ENCODE results near the gene TTLL10. TPM values are rescaled to one million over a fixed set of nuclear protein-coding genes. Genes with fewer than 3 reads are reported as not detected.
"Not testable (repeated sequence)": the region's sequence is repeated elsewhere in the genome, so short reads cannot be mapped to it uniquely, and the experiment has no call there.

Gene TTLL10
- total RNA-seq, 1 donor from 2014 or later = 0.39 TPM

- DNase-seq = no peak
Observed at GRCh38 chr1:1173061-1173792, 453 bp upstream of the TTLL10 start.

GRCh38 chr1:1175221-1176062 is 1.8 kb downstream of the TTLL10 start:
- no peak for DNase-seq

DNA sequence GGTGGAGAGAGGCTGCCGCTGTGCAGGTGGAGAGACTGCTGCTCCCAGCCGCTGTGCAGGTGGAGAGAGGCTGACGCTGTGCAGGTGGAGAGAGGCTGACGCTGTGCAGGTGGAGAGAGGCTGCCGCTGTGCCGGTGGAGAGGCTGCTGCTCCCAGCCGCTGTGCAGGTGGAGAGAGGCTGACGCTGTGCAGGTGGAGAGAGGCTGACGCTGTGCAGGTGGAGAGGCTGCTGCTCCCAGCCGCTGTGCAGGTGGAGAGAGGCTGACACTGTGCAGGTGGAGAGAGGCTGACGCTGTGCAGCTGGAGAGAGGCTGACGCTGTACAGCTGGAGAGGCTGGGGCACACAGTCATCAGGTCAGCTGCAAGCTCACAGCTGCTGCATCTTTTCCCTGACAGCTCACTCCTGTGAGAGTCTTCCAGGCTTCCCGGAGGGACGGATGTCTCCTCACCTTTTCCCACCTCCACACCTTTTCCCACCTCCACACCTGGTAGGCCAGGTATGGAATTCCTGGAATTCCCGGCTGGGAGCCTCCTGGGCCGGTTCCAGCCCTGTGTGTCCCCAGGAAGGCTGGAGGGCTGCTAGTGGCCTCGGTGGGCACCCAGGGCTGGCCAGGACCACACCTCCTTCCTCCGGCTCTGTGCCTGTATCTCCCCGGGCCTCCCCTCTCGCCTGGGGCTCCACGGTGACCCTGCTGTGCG is 2.5 kb downstream of the TTLL10 start:
- DNase-seq = not testable (repeated sequence)

GRCh38 chr1:1176931-1177330 is 3.3 kb downstream of the TTLL10 start:
- no peak for DNase-seq

- no peak for DNase-seq
Observed at GRCh38 chr1:1177452-1178206, 3.9 kb downstream of the TTLL10 start.

DNA sequence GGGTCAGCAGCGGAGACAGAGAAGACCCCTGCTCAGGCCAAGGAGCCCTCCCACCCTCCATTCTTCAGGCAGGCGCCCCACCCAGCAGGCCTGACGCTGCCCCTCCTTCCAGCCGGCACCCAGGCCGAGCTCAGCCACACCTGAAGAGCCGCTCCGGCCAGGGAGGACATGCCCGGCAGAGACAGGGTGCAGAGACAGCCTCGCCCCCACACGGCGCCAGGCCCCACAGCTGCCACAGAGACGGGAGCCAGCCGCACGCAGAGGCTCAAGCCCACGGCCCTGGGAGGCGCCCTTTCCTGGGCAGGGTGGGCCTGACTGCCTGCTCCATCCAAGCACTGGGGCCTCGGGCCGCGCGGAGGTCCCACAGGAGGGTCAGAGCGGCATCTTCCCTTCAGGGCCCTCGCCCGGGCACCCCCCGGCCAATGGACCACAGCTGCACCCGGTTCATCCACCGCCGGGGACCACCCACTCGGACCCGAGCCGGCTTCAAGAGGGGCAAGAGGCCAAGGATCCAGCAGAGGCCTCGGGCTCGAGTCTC is 5.2 kb downstream of the TTLL10 start:
- DNase-seq = no peak

GRCh38 chr1:1179346-1179982 is 5.8 kb downstream of the TTLL10 start:
- DNase-seq = no peak

DNA sequence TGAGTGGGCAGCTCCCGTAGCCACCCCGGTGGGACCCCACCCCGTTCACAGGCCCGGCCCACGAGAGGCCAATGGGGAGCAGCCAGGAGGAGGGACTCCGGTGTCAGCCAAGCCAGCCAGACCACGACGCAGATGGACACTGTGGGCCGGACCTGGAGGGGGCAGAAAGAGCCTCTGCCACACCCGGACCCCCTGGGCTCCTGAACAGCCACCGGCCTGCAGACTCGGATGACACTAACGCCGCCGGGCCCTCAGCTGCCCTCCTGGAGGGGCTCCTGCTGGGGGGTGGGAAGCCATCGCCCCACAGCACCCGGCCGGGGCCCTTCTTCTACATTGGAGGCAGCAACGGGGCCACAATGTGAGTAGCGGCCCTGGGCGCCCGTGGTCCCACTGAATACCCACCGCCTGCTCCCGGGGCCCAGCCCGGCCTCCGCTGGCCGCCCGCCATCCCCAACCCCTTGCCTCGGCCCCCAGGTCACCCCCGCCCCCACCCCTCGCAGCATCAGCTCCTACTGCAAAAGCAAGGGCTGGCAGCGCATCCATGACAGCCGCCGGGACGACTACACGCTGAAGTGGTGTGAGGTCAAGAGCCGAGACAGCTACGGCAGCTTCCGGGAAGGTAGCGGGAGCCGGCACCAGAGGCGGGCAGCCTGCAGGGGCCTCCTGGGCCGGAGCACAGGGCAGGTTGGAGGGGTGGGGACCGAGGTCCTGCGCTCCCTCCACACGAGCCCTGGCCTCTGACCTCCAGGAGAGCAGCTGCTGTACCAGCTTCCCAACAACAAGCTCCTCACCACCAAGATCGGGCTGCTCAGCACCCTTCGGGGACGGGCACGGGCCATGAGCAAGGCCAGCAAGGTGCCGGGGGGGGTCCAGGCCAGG is 6.5 kb downstream of the TTLL10 start:
- DNase-seq = no peak

DNA sequence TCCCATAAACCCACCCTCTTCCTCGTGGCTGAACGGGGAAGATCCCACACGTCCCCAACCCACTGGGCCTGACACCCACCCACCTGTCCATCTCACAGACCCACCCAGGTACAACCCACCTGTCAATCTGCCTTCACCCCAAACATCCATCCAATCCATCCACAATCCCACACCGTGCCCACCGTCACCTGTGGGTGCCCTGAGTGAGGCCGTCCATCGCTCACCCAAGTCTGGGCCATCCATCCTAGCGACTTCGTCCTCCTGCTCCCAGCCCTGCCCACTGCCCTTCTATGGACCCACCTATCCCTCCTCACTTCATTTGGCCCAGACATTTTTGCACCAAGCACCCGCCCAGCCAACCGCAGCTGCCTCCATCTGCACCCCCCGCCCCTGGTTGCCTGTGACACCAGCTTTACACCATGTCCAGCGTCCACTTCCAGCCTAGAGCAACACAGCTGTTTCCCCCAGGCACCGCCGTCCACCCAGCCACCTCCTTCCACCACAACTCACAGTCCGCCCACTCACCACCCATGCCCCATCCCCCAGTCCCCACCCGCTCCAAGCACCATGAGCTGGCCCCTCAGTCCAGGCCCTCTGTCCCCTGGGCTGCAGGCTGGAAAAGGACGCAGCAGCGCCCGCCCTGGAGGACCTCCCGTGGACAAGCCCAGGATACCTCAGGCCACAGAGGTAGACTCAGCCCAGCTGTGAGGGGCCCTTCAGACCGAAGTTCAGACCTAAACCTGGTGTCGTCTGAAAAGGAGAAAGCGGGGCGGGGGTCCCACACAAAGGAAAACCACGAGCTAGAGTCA is 7.7 kb downstream of the TTLL10 start:
- no peak for DNase-seq

DNA sequence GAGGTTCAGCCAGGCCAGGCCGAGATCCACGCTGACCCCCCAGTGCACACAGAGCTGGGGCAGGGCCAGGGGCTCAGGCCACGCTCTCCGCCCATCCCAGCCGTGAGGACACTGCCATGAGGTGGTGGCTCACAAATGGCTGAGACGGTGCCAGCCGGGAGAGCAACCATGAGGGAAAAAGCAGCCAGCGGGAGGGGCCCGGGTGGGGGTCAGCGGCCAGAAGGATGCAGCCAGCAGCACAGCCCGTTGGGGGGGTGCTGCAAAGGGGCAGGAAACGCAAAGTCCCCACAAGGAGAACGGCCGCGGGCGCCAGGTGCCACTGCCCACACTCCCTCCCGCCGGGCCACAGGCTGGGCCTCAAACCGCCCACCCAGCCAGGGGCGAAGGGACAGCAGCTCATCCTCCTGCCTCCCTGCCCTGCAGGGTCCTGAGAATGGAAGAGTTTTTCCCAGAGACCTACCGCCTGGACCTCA is 8.3 kb downstream of the TTLL10 start:
- no peak for DNase-seq

GRCh38 chr1:1182491-1183220 is 9.0 kb downstream of the TTLL10 start:
- no peak for DNase-seq

DNA sequence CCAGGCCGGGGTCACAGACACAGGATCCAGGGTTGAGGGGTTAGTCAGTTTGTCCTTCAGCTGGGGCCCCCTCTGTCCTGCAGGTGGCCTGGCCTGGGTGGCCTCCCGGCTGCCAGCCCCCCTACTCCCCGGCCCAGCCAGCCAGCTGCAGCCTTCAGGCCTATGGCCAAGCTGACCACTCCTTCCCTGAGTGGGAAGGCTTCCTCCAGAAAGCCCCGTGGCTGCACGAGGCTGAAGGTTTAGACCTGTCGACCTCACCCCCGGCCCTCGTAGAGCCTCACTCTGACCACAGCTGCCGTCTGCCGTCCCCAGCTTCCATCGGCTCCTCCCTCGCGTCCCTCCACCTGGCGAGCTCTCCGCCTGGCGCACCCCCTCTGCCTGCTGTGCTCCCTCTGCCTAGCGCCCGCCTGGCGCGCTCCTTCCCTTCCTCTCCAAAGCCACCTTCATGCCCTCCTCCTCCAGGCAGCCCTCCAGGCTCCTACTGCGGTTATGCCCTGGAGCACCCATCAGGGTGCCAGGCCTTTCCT is 9.6 kb downstream of the TTLL10 start:
- DNase-seq = no peak

DNA sequence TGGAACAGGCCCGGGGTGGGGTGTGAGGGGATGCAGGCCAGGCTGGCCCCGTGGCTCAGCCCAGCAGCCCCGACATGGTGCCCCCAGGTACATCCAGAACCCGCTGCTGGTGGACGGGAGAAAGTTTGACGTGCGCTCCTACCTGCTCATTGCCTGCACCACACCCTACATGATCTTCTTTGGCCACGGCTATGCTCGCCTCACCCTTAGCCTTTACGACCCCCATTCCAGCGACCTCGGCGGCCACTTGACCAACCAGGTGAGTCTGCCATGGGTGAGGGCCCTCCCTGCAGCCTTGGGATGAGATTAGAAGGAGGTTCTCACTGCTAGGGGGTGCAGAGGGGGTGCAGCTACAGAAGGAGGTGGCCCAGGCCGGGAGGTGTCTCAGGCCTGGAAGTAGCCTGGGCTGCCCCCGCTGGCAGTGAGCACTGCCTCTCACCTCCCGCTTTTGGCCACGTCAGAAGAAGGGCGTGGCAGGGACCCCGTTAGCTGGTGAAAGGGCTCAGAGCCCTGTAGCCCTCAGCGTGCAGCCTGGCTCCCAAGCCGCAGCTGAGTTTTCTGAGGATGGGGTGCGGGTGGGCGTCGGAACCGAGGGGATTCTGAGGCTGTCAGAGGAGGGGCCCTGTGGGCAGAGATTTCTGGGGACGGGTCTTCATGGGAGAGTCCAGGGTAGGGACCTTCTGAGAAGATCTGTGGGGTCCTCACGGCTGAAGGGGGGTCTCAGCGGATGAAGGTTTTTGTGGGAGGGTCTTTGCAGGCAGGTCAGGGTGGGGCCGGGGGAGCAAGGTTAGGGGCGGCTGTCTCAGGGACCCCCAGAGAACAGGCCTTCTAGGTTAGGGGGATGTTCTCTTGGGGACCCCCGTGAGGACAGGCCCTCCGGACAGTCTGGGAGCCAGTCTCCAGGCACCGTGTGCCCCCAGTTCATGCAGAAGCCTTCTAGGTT is 10.4 kb downstream of the TTLL10 start:
- DNase-seq = no peak

- no peak for DNase-seq
Observed at GRCh38 chr1:1185101-1185765, 11.6 kb downstream of the TTLL10 start.

- no peak for DNase-seq
Observed at GRCh38 chr1:1187938-1188337, 14.3 kb downstream of the TTLL10 start.

DNA sequence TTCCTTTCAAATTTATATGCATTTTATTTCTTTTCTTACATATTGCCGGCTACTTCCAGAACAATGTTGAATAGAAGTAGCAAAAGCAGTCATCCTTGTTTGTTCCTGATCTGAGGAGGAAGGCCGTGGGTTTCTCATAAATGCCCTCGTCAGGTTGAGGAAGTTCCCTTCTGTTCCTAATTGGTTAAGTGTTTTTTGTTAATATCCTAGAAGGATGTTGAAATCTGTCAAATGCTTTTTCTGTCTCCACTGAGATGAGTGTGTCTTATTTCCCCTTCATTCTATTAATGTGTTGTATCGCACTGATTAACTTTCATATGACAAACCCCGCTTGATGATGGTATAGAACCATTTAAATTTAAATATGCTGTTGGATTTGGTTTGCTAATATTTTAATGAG is 15.4 kb downstream of the TTLL10 start:
- no peak for DNase-seq

GRCh38 chr1:1191734-1192133 is 18.1 kb downstream of the TTLL10 start:
- DNase-seq = no peak

All from skin of body (tissue), 2 donors.